Sigmoid colon (tissue), 7 donors: ENCODE data around the gene METRN. TPM values are rescaled to one million over a fixed set of nuclear protein-coding genes. Genes with fewer than 3 reads are reported as not detected.

Experiments
- DNase-seq: peaks from one replicate; pipeline ENCODE4 v3.0.0-alpha.2; 2019
- H3K27ac ChIP-seq, 4 donors: fragments of 200-600 bp; sonication (generic); one replicate each; pipeline ENCODE4 v1.5.1; 2016 to 2019; ENCODE audit warnings: mild to moderate bottlenecking in 1 of 4
- H3K27me3 ChIP-seq, 3 donors: fragments of 200-600 bp; sonication (generic); one replicate each; pipeline ENCODE4 v1.5.1; 2019; ENCODE audit warnings: mild to moderate bottlenecking in 1 of 3
- H3K36me3 ChIP-seq, 4 donors: fragments of 200-600 bp; sonication (generic); one replicate each; pipeline ENCODE4 v1.5.1; 2016 to 2019
- H3K4me1 ChIP-seq, 4 donors: fragments of 200-600 bp; sonication (generic); one replicate each; pipeline ENCODE4 v1.5.1; 2017 to 2019
- H3K4me3 ChIP-seq, 4 donors: fragments of 200-600 bp; sonication (generic); one replicate each; pipeline ENCODE4 v1.5.1; 2017 to 2019; ENCODE audit warnings: mild to moderate bottlenecking in 2 of 4, moderate library complexity in 1 of 4
- H3K9me3 ChIP-seq, 4 donors: fragments of 200-600 bp in 3 of 4; sonication (generic) in 3 of 4; one replicate each; pipeline versions ENCODE4 v1.5.1 to v1.6.1; 2013 to 2019
- CTCF ChIP-seq, 4 experiments: fragments of 450-650 bp in 3 of 4; fragments of 200-600 bp in 1 of 4; IDR thresholded peaks; one replicate each; pipeline ENCODE4 v1.5.1; 2016 to 2019; ENCODE audit warnings: antibody characterized with exemption in 4 of 4, mild to moderate bottlenecking in 3 of 4, moderate library complexity in 2 of 4
- EP300 ChIP-seq, 4 donors: sonication (generic); formaldehyde crosslinking; IDR thresholded peaks; one replicate each; pipeline ENCODE4 v1.6.1; 2017; ENCODE audit warnings: antibody characterized with exemption in 4 of 4
- POLR2A ChIP-seq, 2 donors: fragments of 450-650 bp; IDR thresholded peaks; one replicate each; pipeline ENCODE4 v1.6.1; 2016; ENCODE audit warnings: antibody characterized with exemption in 2 of 2, mild to moderate bottlenecking in 2 of 2, moderate library complexity in 2 of 2
- POLR2AphosphoS5 ChIP-seq, 4 donors: sonication (generic); formaldehyde crosslinking; IDR thresholded peaks; one replicate each; pipeline ENCODE4 v1.6.1; 2017; ENCODE audit warnings: antibody characterized with exemption in 4 of 4
- WGBS, 2 donors: extraction: QIAGEN DNeasy Blood & Tissue Kit; methylation state at CpG; one replicate each; pipeline ENCODE4 v1.1.7; 2013; 5-methylcytosine and 5-hydroxymethylcytosine counted together
- intact Hi-C: fragments of 100-400 bp; cut with DNase I; formaldehyde crosslinking; loops from one replicate; pipeline ENCODE4 v1.15.1; 2023
- polyA plus RNA-seq, 3 donors: library from polyadenylated mRNA; stranded (reverse); fragments of 200-250 nt; gene quantifications; one replicate each; pipeline ENCODE4 v1.2.3, GENCODE V29; 2013
- total RNA-seq, 4 donors: library from RNA; depleted of rRNA; stranded (reverse); fragments of >200 nt; gene quantifications; one replicate each; pipeline ENCODE4 v1.1.0, GENCODE V29; 2016
- donor health status: healthy with polysubstance abuse.
- donor health status: Bipolar disorder and iron deficiency.
- donor health status: healthy.

Gene METRN
- total and polyA plus RNA-seq, 7 donors: 16.5 to 49.9 (median 31.8) TPM

GRCh38 chr16:693766-694165, 21.2 kb upstream of the METRN start:
- DNase-seq: no peak
- Histone ChIP-seq H3K4me1 (peaks cover 0 to 47% (median 38%) of the 10 kb centered on the region in 4 donors), H3K9me3 (no peaks in the 10 kb centered on the region), H3K27me3 (peaks cover 39 to 69% (median 48%) of the 10 kb centered on the region in 3 donors), H3K27ac (no peak overlapping the region), H3K4me3 (no peak overlapping the region), H3K36me3 (no peaks in the 10 kb centered on the region)
- no peak for TF ChIP-seq CTCF (IDR thresholded peaks at IDR 0.05)
- TF ChIP-seq POLR2A (IDR thresholded peaks at IDR 0.05): no peak
- TF ChIP-seq EP300 (IDR thresholded peaks at IDR 0.05): no peak
- no peak for TF ChIP-seq POLR2AphosphoS5 (IDR thresholded peaks at IDR 0.05)
- WGBS, 2 donors: 6 to 9% methylated on average over 37 of the region's 37 CpGs
- intact Hi-C loops: no loop called here

GRCh38 chr16:694187-694862, 20.6 kb upstream of the METRN start:
- H3K36me3 ChIP-seq: no peaks in the 10 kb centered on the region
- intact Hi-C loops: no loop called here
- TF ChIP-seq POLR2A (IDR thresholded peaks at IDR 0.05): no peak
- no peak for TF ChIP-seq POLR2AphosphoS5 (IDR thresholded peaks at IDR 0.05)
- TF ChIP-seq EP300 (IDR thresholded peaks at IDR 0.05): no peak
- TF ChIP-seq CTCF (IDR thresholded peaks at IDR 0.05): no peak
- peaks cover 40 to 73% (median 51%) of the 10 kb centered on the region in 3 donors for H3K27me3 ChIP-seq
- 2 to 3% methylated on average over 64 of the region's 64 CpGs for WGBS, 2 donors
- DNase-seq: no peak
- peaks cover 0 to 41% (median 32%) of the 10 kb centered on the region in 4 donors for H3K4me1 ChIP-seq
- H3K27ac ChIP-seq: no peak overlapping the region
- no peaks in the 10 kb centered on the region for H3K9me3 ChIP-seq
- no peak overlapping the region for H3K4me3 ChIP-seq

- no peak for TF ChIP-seq POLR2AphosphoS5 (IDR thresholded peaks at IDR 0.05)
- no peak for TF ChIP-seq CTCF (IDR thresholded peaks at IDR 0.05)
- TF ChIP-seq EP300 (IDR thresholded peaks at IDR 0.05): no peak
- no peak for TF ChIP-seq POLR2A (IDR thresholded peaks at IDR 0.05)
- Histone ChIP-seq H3K27ac (no peak overlapping the region), H3K9me3 (no peaks in the 10 kb centered on the region), H3K4me3 (no peak overlapping the region), H3K27me3 (peaks cover 43 to 79% (median 57%) of the 10 kb centered on the region in 3 donors), H3K4me1 (peaks cover 0 to 35% (median 27%) of the 10 kb centered on the region in 4 donors), H3K36me3 (no peaks in the 10 kb centered on the region)
- WGBS, 2 donors: 1 to 2% methylated on average over 37 of the region's 37 CpGs
- DNase-seq: no peak
- intact Hi-C loops: no loop called here
Observed at GRCh38 chr16:694863-695354, 20.0 kb upstream of the METRN start.

GRCh38 chr16:695355-696089, 19.4 kb upstream of the METRN start:
- intact Hi-C loops: no loop called here
- no peak for TF ChIP-seq POLR2A (IDR thresholded peaks at IDR 0.05)
- TF ChIP-seq EP300 (IDR thresholded peaks at IDR 0.05): no peak
- TF ChIP-seq CTCF (IDR thresholded peaks at IDR 0.05): no peak
- TF ChIP-seq POLR2AphosphoS5 (IDR thresholded peaks at IDR 0.05): no peak
- DNase-seq: no peak
- 1% methylated on average over 71 of the region's 71 CpGs for WGBS, 2 donors
- Histone ChIP-seq H3K4me1 (peaks cover 0 to 33% (median 25%) of the 10 kb centered on the region in 4 donors), H3K36me3 (no peaks in the 10 kb centered on the region), H3K27ac (no peak overlapping the region), H3K27me3 (peaks cover 49 to 85% (median 63%) of the 10 kb centered on the region in 3 donors), H3K9me3 (no peaks in the 10 kb centered on the region), H3K4me3 (no peak overlapping the region)
